HFF-Myc (cell line): ENCODE measurements around the gene MAP3K3.

Experiments used
- DNase-seq: peaks from one replicate; pipeline ENCODE4 v3.0.0-alpha.2; 2011; ENCODE audit warnings: low read depth; ENCODE audit errors: extremely low read depth
- H3K4me3 ChIP-seq: replicated peaks from 2 replicates; pipeline ENCODE4 v1.5.1; 2011; ENCODE audit warnings: low read depth, mild to moderate bottlenecking, control low read depth, low read length
- TF ChIP-seq, protein P1 (sequence below): IDR thresholded peaks from 2 replicates; pipeline ENCODE4 v1.5.1; 2012; ENCODE audit warnings: mild to moderate bottlenecking, low read depth, low read length, control low read depth; ENCODE audit errors: missing control alignments

Gene MAP3K3

DNA sequence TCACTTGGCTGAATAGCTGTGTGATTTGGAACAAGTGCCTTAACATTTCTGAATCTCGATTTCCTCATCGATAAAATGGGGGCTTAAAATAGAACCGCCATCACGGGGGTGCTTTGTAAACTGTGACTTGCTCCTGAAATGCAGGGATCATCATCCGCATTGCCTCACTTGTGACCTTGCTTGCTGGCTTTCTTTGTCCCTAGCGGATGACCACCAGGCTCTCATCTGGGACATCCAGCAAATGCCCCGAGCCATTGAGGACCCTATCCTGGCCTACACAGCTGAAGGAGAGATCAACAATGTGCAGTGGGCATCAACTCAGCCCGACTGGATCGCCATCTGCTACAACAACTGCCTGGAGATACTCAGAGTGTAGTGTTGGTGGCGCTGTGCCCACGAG lies 33.4 kb upstream of the MAP3K3 start:
- DNase-seq, result no peak
- TF ChIP-seq, protein P1, sequence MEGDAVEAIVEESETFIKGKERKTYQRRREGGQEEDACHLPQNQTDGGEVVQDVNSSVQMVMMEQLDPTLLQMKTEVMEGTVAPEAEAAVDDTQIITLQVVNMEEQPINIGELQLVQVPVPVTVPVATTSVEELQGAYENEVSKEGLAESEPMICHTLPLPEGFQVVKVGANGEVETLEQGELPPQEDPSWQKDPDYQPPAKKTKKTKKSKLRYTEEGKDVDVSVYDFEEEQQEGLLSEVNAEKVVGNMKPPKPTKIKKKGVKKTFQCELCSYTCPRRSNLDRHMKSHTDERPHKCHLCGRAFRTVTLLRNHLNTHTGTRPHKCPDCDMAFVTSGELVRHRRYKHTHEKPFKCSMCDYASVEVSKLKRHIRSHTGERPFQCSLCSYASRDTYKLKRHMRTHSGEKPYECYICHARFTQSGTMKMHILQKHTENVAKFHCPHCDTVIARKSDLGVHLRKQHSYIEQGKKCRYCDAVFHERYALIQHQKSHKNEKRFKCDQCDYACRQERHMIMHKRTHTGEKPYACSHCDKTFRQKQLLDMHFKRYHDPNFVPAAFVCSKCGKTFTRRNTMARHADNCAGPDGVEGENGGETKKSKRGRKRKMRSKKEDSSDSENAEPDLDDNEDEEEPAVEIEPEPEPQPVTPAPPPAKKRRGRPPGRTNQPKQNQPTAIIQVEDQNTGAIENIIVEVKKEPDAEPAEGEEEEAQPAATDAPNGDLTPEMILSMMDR, result no peak

DNA sequence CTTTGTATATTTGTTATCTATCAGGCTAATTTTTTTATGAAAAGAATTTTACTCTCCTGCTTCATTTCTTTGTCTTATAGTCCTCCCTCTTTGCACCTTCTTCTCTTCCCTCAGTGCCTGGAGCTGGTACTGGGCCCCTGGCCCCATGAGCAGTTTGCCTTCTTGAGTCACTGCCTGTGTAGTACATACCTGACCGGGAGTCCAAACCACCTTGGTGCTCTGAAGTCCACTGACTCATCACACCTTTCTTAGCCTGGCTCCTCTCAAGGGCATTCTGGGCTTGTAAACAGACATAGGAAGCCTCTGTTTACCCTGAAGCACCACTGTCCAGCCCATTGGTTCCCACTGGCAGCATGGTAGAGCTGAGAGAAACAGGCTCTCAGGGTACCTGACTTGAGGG lies 32.6 kb upstream of the MAP3K3 start:
- TF ChIP-seq, protein P1, result no peak
- no peak overlapping the region for H3K4me3 ChIP-seq
- DNase-seq, result no peak

More for the DNA sequence above, 33.4 kb upstream of the MAP3K3 start:
- H3K4me3 ChIP-seq, result no peak overlapping the region

DNA sequence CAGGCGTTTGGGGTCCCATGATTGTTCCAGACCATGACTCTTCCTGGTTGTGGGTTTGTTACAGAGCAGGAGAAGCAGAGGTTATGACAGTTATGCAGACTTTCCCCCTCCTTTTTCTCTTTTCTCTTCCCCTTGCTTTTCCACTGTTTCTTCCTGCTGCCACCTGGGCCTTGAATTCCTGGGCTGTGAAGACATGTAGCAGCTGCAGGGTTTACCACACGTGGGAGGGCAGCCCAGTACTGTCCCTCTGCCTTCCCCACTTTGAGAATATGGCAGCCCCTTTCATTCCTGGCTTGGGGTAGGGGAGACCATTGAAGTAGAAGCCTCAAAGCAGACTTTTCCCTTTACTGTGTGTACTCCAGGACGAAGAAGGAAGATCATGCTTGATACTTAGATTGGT lies 29.4 kb upstream of the MAP3K3 start:
- DNase-seq, result no peak
- H3K4me3 ChIP-seq, result no peak overlapping the region
- TF ChIP-seq, protein P1, result no peak

DNA sequence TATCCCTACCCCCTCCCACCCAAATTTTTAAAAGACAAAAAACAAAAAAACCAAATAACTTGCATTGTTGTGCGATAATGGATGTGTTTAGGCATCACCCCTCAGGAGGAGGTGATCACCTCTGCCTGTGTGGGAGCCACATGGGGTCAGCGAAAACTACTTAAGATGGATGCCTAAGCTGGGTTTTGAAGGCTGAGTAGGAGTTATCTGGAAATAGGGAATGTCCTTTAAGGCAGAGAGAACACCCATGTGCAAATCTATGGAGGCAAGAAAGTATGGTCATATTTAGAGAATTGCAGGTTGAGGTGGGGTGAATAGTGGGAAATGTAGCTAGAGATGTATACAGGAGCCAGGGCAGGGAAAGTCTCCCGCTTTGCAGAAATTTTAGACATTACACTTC lies 27.1 kb upstream of the MAP3K3 start:
- no peak for DNase-seq
- H3K4me3 ChIP-seq, result no peak overlapping the region
- TF ChIP-seq, protein P1, result no peak

DNA sequence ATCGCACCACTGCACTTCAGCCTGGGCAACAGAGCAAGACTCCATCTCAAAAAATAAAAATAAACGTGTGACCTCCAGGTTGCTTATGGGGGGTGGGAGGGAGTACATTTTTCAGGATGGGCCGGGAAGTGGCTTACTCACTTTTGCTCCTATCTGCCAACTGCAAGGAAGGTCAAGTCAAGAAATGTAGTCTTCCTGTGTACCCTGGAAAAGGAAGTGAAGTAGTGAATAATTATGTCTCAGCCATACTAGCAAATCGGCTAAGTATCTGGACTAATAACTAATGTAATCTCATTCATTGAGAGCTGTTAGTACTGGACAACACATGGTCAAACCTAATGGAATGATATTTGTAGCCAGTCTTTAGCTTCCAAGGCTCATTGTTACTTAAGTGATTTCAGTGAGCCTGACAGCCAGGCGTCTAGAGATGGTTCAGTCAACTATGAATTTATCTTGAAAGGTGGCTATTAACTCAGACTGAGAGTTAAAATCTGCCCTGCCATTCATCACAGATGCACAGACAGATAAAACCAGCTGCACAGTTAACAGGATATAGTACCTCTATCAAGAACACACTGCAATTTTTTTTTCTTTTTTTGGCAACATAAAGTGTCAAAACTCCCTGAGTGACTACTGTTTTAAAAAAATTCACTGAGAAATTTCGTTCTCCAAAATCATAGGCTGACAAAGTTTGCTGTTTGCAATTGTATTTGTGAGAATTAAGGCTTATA lies 25.2 kb upstream of the MAP3K3 start:
- no peak overlapping the region for H3K4me3 ChIP-seq
- TF ChIP-seq, protein P1, result no peak
- DNase-seq, result no peak

DNA sequence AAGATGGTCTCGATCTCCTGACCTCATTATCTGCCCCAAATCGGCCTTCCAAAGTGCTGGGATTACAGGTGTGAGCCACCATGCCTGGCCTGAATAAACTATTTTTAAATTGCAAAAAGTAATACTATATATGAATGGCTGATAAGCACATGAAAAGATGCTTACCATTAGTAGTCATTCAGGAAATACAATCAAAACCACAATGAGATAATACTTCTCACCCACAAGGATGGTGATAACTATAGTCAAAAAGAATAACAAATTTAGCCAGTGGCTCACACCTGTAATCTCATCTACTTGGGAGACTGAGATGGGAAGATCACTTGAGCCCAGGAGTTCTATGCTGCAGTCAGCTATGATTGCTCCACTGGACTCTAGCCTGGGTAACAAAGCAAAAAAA lies 23.9 kb upstream of the MAP3K3 start:
- TF ChIP-seq, protein P1, result no peak
- no peak overlapping the region for H3K4me3 ChIP-seq
- DNase-seq, result no peak
